Activated CD8-positive, alpha-beta memory T cell treated with anti-CD3 and anti-CD28 coated beads, Interleukin-2, amount 50 U/mL, for 24 hours (primary cell): ENCODE measurements around the gene DYDC2.
"Not testable (repeated sequence)": the region's sequence is repeated elsewhere in the genome, so short reads cannot be mapped to it uniquely, and the experiment has no call there.

Experiments
- DNase-seq: peaks from one replicate; pipeline ENCODE4 v3.0.0-alpha.2; 2020; ENCODE audit errors: extremely low read depth

Gene DYDC2

GRCh38 chr10:80356563-80356988, at the start of gene DYDC2, which contains the start of gene DYDC1:
DYDC2 (plus strand) TSS chr10:80356781; CDS start chr10:80362444, 5,663 bp downstream.
DYDC1 (minus strand) TSS chr10:80356755; CDS start chr10:80352601, 4,154 bp downstream.
- no peak for DNase-seq

GRCh38 chr10:80313523-80313922, 43.1 kb upstream of the DYDC2 start:
- no peak for DNase-seq

GRCh38 chr10:80315391-80315790, 41.2 kb upstream of the DYDC2 start:
- no peak for DNase-seq

GRCh38 chr10:80318742-80319141, 37.8 kb upstream of the DYDC2 start:
- no peak for DNase-seq

- no peak for DNase-seq
These were observed 37.3 kb upstream of the DYDC2 start for GRCh38 chr10:80319318-80319717.

GRCh38 chr10:80319725-80320290, 36.8 kb upstream of the DYDC2 start:
- DNase-seq, result no peak

- DNase-seq, result no peak
These were observed 36.2 kb upstream of the DYDC2 start for GRCh38 chr10:80320377-80320776.

- DNase-seq, result no peak
These were observed 35.4 kb upstream of the DYDC2 start for GRCh38 chr10:80321183-80321582.

- no peak for DNase-seq
These were observed 34.4 kb upstream of the DYDC2 start for GRCh38 chr10:80322158-80322557.

GRCh38 chr10:80322711-80323110, 33.9 kb upstream of the DYDC2 start:
- DNase-seq, result no peak

GRCh38 chr10:80323311-80323710, 33.3 kb upstream of the DYDC2 start:
- no peak for DNase-seq

- DNase-seq, result no peak
These were observed 32.5 kb upstream of the DYDC2 start for GRCh38 chr10:80324086-80324485.

GRCh38 chr10:80324891-80325364, 31.7 kb upstream of the DYDC2 start:
- no peak for DNase-seq

GRCh38 chr10:80333983-80334382, 22.6 kb upstream of the DYDC2 start:
- no peak for DNase-seq

GRCh38 chr10:80344276-80344675, 12.3 kb upstream of the DYDC2 start:
- no peak for DNase-seq

GRCh38 chr10:80344912-80345311, 11.7 kb upstream of the DYDC2 start:
- DNase-seq, result no peak

- no peak for DNase-seq
These were observed 6.3 kb upstream of the DYDC2 start for GRCh38 chr10:80350251-80350650.

GRCh38 chr10:80351220-80351619, 5.4 kb upstream of the DYDC2 start:
- DNase-seq, result no peak

GRCh38 chr10:80356989-80357850, 639 bp downstream of the DYDC2 start:
- DNase-seq, result no peak

GRCh38 chr10:80357851-80358125, 1.2 kb downstream of the DYDC2 start:
- no peak for DNase-seq

GRCh38 chr10:80358925-80359324, 2.3 kb downstream of the DYDC2 start:
- not testable (repeated sequence) for DNase-seq

- no peak for DNase-seq
These were observed 3.1 kb downstream of the DYDC2 start for GRCh38 chr10:80359644-80360043.

- DNase-seq, result no peak
These were observed 8.9 kb downstream of the DYDC2 start for GRCh38 chr10:80365510-80365909.
